ENCODE results near the gene DNAJC4. TPM values are rescaled to one million over a fixed set of nuclear protein-coding genes. Genes with fewer than 3 reads are reported as not detected.

DNAJC4 gene
- polyA plus RNA-seq, 1 donor from 2014 or later, result 20.3 TPM

GRCh38 chr11:64244107-64244506, 13.8 kb downstream of the DNAJC4 start:
- Histone ChIP-seq H3K9ac (ENCODE audit: low read length) (no peak overlapping the region), H3K9me3 (ENCODE audit: low read length) (no peaks in the 10 kb centered on the region), H3K36me3 (ENCODE audit: insufficient read depth, low read length) (no peaks in the 10 kb centered on the region), H3K4me3 (ENCODE audit: low read length) (no peak overlapping the region), H3F3A (ENCODE audit: insufficient read depth, low read length, poor library complexity, severe bottlenecking) (no peaks in the 10 kb centered on the region), H3K27ac (ENCODE audit: low read length) (no peak overlapping the region), H3K27me3 (ENCODE audit: insufficient read depth, low read depth, low read length) (no peaks in the 10 kb centered on the region), H4K20me1 (ENCODE audit: insufficient read depth) (no peaks in the 10 kb centered on the region), H2AFZ (ENCODE audit: low read depth, low read length) (no peak overlapping the region), H3K9me2 (ENCODE audit: insufficient read depth, low read length) (no peaks in the 10 kb centered on the region), H3K79me2 (replicated peaks; ENCODE audit: insufficient read depth, low read length) (peaks cover 13% of the 10 kb centered on the region), H3K4me2 (ENCODE audit: low read length) (no peak overlapping the region)
- no peak for TF ChIP-seq POLR2AphosphoS5 (IDR thresholded peaks at IDR 0.05)
- TF ChIP-seq RAD21 (conservative IDR thresholded peaks at IDR 0.05), result no peak
- TF ChIP-seq MXI1 (conservative IDR thresholded peaks at IDR 0.05; ENCODE audit: poor library complexity, severe bottlenecking), result no peak
- no peak for TF ChIP-seq SMC3 (conservative IDR thresholded peaks at IDR 0.05; ENCODE audit: poor library complexity)
- TF ChIP-seq, protein P1, sequence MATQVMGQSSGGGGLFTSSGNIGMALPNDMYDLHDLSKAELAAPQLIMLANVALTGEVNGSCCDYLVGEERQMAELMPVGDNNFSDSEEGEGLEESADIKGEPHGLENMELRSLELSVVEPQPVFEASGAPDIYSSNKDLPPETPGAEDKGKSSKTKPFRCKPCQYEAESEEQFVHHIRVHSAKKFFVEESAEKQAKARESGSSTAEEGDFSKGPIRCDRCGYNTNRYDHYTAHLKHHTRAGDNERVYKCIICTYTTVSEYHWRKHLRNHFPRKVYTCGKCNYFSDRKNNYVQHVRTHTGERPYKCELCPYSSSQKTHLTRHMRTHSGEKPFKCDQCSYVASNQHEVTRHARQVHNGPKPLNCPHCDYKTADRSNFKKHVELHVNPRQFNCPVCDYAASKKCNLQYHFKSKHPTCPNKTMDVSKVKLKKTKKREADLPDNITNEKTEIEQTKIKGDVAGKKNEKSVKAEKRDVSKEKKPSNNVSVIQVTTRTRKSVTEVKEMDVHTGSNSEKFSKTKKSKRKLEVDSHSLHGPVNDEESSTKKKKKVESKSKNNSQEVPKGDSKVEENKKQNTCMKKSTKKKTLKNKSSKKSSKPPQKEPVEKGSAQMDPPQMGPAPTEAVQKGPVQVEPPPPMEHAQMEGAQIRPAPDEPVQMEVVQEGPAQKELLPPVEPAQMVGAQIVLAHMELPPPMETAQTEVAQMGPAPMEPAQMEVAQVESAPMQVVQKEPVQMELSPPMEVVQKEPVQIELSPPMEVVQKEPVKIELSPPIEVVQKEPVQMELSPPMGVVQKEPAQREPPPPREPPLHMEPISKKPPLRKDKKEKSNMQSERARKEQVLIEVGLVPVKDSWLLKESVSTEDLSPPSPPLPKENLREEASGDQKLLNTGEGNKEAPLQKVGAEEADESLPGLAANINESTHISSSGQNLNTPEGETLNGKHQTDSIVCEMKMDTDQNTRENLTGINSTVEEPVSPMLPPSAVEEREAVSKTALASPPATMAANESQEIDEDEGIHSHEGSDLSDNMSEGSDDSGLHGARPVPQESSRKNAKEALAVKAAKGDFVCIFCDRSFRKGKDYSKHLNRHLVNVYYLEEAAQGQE (IDR thresholded peaks at IDR 0.05; ENCODE audit: borderline replicate concordance), result no peak

GRCh38 chr11:64244966-64245365, 14.6 kb downstream of the DNAJC4 start:
- Histone ChIP-seq H3F3A (ENCODE audit: insufficient read depth, low read length, poor library complexity, severe bottlenecking) (no peaks in the 10 kb centered on the region), H3K36me3 (ENCODE audit: insufficient read depth, low read length) (no peaks in the 10 kb centered on the region), H3K27ac (ENCODE audit: low read length) (peak overlapping the region; percentile 57), H3K4me2 (ENCODE audit: low read length) (peak overlapping the region; percentile 89), H3K9ac (ENCODE audit: low read length) (peak overlapping the region; percentile 85), H3K9me3 (ENCODE audit: low read length) (no peaks in the 10 kb centered on the region), H4K20me1 (ENCODE audit: insufficient read depth) (no peaks in the 10 kb centered on the region), H2AFZ (ENCODE audit: low read depth, low read length) (no peak overlapping the region), H3K79me2 (replicated peaks; ENCODE audit: insufficient read depth, low read length) (peaks cover 13% of the 10 kb centered on the region), H3K27me3 (ENCODE audit: insufficient read depth, low read depth, low read length) (no peaks in the 10 kb centered on the region), H3K4me3 (ENCODE audit: low read length) (peak overlapping the region; percentile 99), H3K9me2 (ENCODE audit: insufficient read depth, low read length) (no peaks in the 10 kb centered on the region)
- TF ChIP-seq RAD21 (conservative IDR thresholded peaks at IDR 0.05), result no peak
- TF ChIP-seq SMC3 (conservative IDR thresholded peaks at IDR 0.05; ENCODE audit: poor library complexity), result no peak
- no peak for TF ChIP-seq POLR2AphosphoS5 (IDR thresholded peaks at IDR 0.05)
- TF ChIP-seq, protein P2, sequence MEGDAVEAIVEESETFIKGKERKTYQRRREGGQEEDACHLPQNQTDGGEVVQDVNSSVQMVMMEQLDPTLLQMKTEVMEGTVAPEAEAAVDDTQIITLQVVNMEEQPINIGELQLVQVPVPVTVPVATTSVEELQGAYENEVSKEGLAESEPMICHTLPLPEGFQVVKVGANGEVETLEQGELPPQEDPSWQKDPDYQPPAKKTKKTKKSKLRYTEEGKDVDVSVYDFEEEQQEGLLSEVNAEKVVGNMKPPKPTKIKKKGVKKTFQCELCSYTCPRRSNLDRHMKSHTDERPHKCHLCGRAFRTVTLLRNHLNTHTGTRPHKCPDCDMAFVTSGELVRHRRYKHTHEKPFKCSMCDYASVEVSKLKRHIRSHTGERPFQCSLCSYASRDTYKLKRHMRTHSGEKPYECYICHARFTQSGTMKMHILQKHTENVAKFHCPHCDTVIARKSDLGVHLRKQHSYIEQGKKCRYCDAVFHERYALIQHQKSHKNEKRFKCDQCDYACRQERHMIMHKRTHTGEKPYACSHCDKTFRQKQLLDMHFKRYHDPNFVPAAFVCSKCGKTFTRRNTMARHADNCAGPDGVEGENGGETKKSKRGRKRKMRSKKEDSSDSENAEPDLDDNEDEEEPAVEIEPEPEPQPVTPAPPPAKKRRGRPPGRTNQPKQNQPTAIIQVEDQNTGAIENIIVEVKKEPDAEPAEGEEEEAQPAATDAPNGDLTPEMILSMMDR (IDR thresholded peaks at IDR 0.05; ENCODE audit: poor library complexity, severe bottlenecking), result no peak
- no peak for TF ChIP-seq MXI1 (conservative IDR thresholded peaks at IDR 0.05; ENCODE audit: poor library complexity, severe bottlenecking)
- TF ChIP-seq EP300 (conservative IDR thresholded peaks at IDR 0.05; ENCODE audit: poor library complexity, severe bottlenecking), result no peak
- TF ChIP-seq, protein P1 (IDR thresholded peaks at IDR 0.05; ENCODE audit: borderline replicate concordance), result no peak
- no peak for TF ChIP-seq EZH2 (IDR thresholded peaks at IDR 0.05; ENCODE audit: borderline replicate concordance, insufficient read depth, low read length, poor library complexity, severe bottlenecking)
- no peak for TF ChIP-seq TAF1 (IDR thresholded peaks at IDR 0.05; ENCODE audit: low read depth)

All from neural cell (in vitro differentiated cells).